IPS-NIHi11 (cell line): ENCODE results near the gene TSPAN18.

ENCODE experiments used
- DNase-seq: peaks from one replicate; pipeline ENCODE4 v3.0.0; 2012; ENCODE audit warnings: mixed read lengths, low spot score

The TSPAN18 gene

GRCh38 chr11:44889266-44889665 lies 162.5 kb downstream of the TSPAN18 start:
- DNase-seq, result no peak

- no peak for DNase-seq
These were observed 166.1 kb downstream of the TSPAN18 start for GRCh38 chr11:44892843-44893242.

- DNase-seq, result no peak
These were observed 166.6 kb downstream of the TSPAN18 start for GRCh38 chr11:44893308-44893822.

GRCh38 chr11:44893846-44894617 lies 167.3 kb downstream of the TSPAN18 start:
- peak; percentile 95 for DNase-seq

GRCh38 chr11:44899959-44900358 lies 173.2 kb downstream of the TSPAN18 start:
- DNase-seq, result peak; percentile 78

GRCh38 chr11:44901120-44901633 lies 174.4 kb downstream of the TSPAN18 start:
- DNase-seq, result no peak

- no peak for DNase-seq
These were observed 175.0 kb downstream of the TSPAN18 start for GRCh38 chr11:44901786-44902185.

- no peak for DNase-seq
These were observed 176.3 kb downstream of the TSPAN18 start for GRCh38 chr11:44903035-44903434.

- no peak for DNase-seq
These were observed 176.8 kb downstream of the TSPAN18 start for GRCh38 chr11:44903518-44903917.

- no peak for DNase-seq
These were observed 177.7 kb downstream of the TSPAN18 start for GRCh38 chr11:44904261-44905020.

GRCh38 chr11:44905131-44905866 lies 178.5 kb downstream of the TSPAN18 start:
- no peak for DNase-seq

GRCh38 chr11:44906649-44907048 lies 179.9 kb downstream of the TSPAN18 start:
- no peak for DNase-seq

GRCh38 chr11:44909557-44909956 lies 182.8 kb downstream of the TSPAN18 start:
- DNase-seq, result no peak

- DNase-seq, result no peak
These were observed 183.8 kb downstream of the TSPAN18 start for GRCh38 chr11:44910591-44910990.

- DNase-seq, result peak; percentile 84
These were observed 184.5 kb downstream of the TSPAN18 start for GRCh38 chr11:44911029-44911814.

- DNase-seq, result peak; percentile 69
These were observed 185.7 kb downstream of the TSPAN18 start for GRCh38 chr11:44912270-44912987.

GRCh38 chr11:44913502-44913901 lies 186.7 kb downstream of the TSPAN18 start:
- no peak for DNase-seq

GRCh38 chr11:44914105-44914504 lies 187.3 kb downstream of the TSPAN18 start:
- no peak for DNase-seq

- DNase-seq, result no peak
These were observed 188.2 kb downstream of the TSPAN18 start for GRCh38 chr11:44915004-44915403.

GRCh38 chr11:44915621-44916020 lies 188.9 kb downstream of the TSPAN18 start:
- no peak for DNase-seq

GRCh38 chr11:44916331-44916730 lies 189.6 kb downstream of the TSPAN18 start:
- no peak for DNase-seq
